Activated naive CD4-positive, alpha-beta T cell treated with anti-CD3 and anti-CD28 coated beads, Interleukin-2, amount 50 U/mL, for 72 hours (primary cell): Measurements from ENCODE around the gene NDRG3. TPM values are rescaled to one million over a fixed set of nuclear protein-coding genes. Genes with fewer than 3 reads are reported as not detected.
A peak's percentile ranks its signal among the peaks of the same experiment; 100 is the strongest.

Source experiments
- ATAC-seq, 2 donors: fragments of 150-1000 bp; cut with Tn5 transposase; 2 replicates each; pipeline ENCODE4 v1.10.0; 2021; ENCODE audit warnings: mild to moderate bottlenecking in 2 of 2, moderate library complexity in 2 of 2
- DNase-seq, 2 donors: peaks; one replicate each; pipeline ENCODE4 v3.0.0; 2021 to 2022; ENCODE audit warnings: low spot score in 2 of 2
- H3K27ac Mint-ChIP-seq, 2 donors: one replicate each; pipeline ENCODE4 v1.8.0; 2022; ENCODE audit warnings: mild to moderate bottlenecking in 2 of 2, mixed read lengths in 2 of 2
- H3K36me3 Mint-ChIP-seq, 2 donors: one replicate each; pipeline ENCODE4 v1.8.0; 2022; ENCODE audit warnings: mixed read lengths in 2 of 2
- H3K9me3 Mint-ChIP-seq, 2 donors: one replicate each; pipeline ENCODE4 v1.8.0; 2022; ENCODE audit warnings: mixed read lengths in 2 of 2
- total RNA-seq, 2 donors: library from RNA; stranded (reverse); gene quantifications; one replicate each; pipeline ENCODE4 v1.2.3, GENCODE V29; 2022

Gene NDRG3
- 10 to 100 TPM; 28.8 to 42.1 TPM for total RNA-seq

DNA sequence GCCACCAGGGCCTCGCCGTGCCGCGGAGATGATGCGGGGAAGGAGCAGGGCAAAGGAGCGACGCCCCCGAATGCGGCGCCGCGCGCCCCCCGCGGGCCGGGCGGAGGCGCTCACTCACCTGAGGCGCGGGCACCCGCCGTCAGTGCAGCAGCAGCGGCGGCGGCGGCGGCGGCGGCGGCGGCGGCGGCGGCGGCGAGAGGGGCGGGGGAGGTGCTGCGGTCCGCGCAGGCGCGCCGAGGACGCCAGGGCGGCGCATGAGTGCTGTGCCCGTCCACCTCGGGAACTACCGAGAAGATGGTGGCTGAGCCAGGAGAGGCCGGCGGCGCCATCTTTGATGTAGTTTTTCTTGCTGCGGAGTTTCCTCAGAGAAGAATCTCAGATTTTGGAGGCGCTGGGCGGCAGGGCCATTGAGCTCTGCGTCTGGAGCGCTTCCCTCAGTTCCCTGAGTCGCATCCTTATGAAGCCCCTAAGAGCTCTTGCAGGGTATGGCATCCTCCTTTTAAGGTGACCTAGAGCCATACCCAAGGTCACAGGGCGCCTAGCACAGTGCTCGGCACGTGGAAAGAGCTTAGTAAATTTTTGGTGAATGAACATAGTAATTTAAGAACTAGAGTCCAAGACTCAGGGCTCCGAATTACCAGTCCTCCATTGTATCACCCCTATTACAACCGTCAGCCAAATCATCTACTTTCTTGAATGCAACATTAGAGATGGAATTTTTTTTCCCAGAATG lies at the start of gene NDRG3:
Gene NDRG3 (minus strand): TSS at position 164 of the 733 bp plus-strand sequence. CDS start 24,355 bp downstream, outside the sequence.
- Mint-ChIP-seq H3K9me3 (no peaks in the 10 kb centered on the region), H3K27ac (peak within 1 kb of the TSS; percentile 89 to 92), H3K36me3 (peaks cover 0 to 8% of the 10 kb centered on the region in 2 donors)
- ATAC-seq = peak; percentile 98 to 99
- peak; percentile 85 to 92 for DNase-seq

DNA sequence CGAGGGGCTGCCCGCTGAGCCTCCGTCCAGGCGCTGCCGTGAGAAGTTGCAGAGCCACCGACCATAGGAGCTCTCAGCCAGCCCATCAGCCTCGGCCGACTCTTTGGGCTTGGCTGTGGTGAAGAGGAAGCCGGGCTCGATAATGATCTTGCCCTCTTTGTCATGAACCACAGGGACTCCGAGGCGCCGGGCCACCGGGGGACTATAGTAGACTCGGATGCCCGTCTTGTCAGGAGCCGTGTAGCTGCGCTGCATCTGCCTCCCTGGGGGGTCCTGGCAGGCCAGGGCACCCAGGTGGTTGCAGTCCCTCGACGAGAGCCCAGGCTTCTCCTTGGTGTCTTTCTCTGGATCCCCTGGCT lies 48.2 kb upstream of the NDRG3 start:
- DNase-seq = no peak
- no peak for ATAC-seq

DNA sequence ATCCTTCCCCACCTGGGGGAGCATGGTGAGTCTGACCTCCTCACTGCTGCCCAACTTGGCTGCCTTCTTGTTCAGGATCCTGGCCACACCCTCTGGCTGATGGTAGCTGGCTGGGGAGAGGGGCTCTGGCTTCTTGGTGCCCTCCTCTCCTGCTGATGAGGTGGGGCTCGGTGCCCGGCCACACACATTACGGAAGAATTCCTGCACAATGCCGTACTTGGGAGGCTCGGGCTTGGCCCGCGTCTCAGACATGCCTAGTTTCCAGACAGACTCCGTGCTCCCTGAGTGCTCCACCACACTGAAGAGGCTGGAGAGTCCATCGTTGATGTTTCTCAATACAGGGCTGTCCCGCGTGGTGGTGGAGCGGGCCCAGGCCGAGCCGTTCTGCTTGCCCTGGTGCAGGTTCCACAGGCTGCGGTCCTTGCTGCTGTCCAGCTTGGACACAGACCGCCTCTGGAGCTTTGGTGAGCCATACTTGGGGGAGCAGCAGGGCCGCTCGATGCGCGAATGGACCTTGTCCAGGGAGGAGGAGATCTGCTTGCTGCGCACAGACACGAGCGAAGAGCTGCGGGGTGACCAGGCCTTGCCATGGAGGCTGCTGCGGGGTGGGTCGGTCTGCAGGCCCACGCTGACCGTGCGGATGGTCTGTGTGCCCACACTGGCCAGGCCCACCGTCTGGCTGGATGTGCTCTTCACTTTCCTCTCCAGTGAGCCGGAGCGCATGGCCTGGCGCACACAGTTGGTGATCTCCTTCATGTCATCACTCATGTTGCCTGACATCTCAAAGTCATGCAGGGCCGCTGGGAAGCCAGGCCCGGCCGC lies 47.6 kb upstream of the NDRG3 start:
- H3K9me3 Mint-ChIP-seq = no peaks in the 10 kb centered on the region
- ATAC-seq (no peak), DNase-seq (no peak)
- H3K27ac Mint-ChIP-seq = no peak overlapping the region
- no peaks in the 10 kb centered on the region for H3K36me3 Mint-ChIP-seq

More for the DNA sequence above, 48.2 kb upstream of the NDRG3 start:
- Mint-ChIP-seq H3K9me3 (no peaks in the 10 kb centered on the region), H3K36me3 (no peaks in the 10 kb centered on the region), H3K27ac (no peak overlapping the region)

DNA sequence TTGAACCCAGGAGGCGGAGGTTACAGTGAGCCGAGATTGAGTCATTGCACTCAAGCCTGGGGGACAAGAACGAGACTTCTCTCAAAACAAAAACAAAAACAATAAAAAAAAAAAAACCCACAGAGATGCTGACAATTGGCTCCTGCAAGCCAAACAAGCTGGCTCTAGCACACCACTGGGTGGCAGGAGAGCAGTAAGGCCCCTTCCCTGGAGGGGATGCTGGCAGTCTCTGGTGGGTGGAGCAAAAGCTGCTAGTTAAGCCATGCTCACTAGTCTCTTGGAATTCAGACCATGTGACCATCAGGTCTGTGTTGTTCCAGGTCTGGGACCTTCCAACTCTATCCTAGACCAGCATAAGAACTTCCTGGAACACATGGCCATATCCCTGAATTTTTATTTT lies 46.5 kb upstream of the NDRG3 start:
- DNase-seq (no peak), ATAC-seq (no peak)
- Mint-ChIP-seq H3K36me3 (no peaks in the 10 kb centered on the region), H3K27ac (no peak overlapping the region), H3K9me3 (no peaks in the 10 kb centered on the region)

DNA sequence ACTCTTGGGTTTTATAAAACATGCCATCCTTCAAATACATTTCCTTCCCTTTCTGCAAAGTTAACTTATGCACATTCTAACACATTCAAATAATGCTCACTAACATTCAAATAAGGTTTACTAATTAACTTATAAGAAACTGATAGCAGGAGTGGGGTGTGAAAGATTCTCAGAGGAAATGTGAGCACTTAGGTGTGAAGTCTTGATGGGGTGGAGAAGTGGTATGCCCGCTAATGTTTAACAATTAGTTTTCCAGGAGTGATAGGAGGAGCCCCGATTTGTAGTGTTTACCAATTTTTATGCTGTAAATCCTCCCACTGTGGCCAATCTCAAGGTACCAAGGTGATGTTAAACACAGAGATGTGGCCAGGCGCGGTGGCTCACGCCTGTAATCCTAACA lies 46.0 kb upstream of the NDRG3 start:
- no peak for DNase-seq
- no peak overlapping the region for H3K27ac Mint-ChIP-seq
- H3K36me3 Mint-ChIP-seq = no peaks in the 10 kb centered on the region
- ATAC-seq = no peak
- no peaks in the 10 kb centered on the region for H3K9me3 Mint-ChIP-seq

DNA sequence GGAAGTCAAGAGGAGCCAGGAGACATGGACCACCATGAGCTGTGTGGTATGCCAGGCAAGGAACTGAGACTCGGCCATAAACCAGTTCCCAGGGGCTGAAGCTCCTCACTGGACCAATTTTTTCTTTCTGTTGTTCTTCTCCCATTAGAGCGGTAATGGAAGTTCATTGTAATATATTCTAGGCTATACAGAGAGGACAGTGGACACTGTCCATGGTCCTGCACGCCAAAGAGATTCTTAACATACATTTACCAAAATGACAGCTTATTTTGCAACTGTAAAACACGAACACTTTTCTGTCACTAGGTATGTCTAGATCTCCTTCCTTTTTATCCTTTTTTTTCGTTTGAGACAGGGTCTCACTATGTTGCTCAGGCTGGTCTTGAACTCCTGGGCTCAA lies 40.8 kb upstream of the NDRG3 start:
- no peak for DNase-seq
- ATAC-seq = no peak
- H3K27ac Mint-ChIP-seq = no peak overlapping the region
- H3K36me3 Mint-ChIP-seq = no peaks in the 10 kb centered on the region
- no peaks in the 10 kb centered on the region for H3K9me3 Mint-ChIP-seq

DNA sequence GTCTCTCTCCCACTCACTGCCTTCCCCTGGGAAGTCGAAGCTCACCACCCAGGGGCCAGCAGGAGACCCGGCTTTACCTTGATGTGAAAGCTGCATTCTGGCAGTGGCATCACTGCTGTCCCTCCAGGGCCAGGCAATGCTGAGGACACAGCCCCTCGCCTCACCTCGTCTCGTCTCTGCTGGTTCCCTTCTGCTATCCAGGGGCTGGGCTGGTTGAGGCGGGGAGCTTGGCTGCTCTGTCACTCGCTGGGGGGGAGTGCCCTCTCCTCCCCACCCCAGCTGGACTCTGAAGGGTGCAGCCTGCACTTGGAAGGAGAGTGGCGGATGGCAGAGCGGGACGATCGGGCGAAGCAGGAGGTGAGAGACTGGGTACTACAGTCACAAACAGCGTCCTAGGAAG lies 40.4 kb upstream of the NDRG3 start:
- Mint-ChIP-seq H3K27ac (no peak overlapping the region), H3K9me3 (no peaks in the 10 kb centered on the region), H3K36me3 (no peaks in the 10 kb centered on the region)
- ATAC-seq (no peak), DNase-seq (no peak)

DNA sequence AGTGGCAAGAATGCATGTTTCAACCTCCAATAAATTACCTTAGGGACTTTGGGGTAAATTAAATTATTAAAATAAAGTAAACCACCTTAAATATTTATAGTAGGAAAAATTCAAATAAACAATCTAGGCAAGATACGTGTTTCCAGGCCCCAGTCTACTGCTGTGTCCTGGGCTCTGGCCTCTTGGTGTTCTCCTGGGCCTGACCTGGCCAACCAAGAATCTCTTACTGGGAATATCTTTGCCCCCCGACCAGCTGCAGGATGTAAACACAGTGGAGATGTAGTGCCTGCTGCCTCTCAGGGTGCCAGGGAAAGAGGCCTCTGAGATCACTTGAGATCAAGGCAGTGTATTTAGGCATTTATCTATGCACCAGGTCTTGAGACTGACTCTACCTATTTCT lies 39.4 kb upstream of the NDRG3 start:
- Mint-ChIP-seq H3K36me3 (no peaks in the 10 kb centered on the region), H3K27ac (no peak overlapping the region), H3K9me3 (no peaks in the 10 kb centered on the region)
- ATAC-seq = no peak
- DNase-seq = no peak

DNA sequence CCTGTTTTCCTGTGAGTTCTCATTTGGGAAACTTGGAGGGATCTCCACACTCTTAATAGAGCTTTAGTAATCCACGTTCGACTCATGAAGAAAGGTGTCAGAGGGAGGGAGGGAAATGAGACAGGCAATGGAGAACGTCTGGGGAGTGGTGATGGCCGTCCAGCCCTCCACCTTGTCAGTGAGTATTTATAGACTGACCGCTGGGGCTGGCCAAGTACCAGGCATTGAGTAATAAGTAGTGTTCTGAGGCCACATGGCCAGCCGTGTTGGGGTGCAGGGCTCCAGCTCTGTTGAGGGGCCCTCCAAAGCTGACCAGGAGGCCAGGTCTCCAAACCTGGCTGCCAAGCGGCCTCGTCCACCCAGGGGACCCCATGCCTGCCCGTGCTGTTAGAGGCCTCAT lies 39.0 kb upstream of the NDRG3 start:
- ATAC-seq (no peak), DNase-seq (no peak)
- Mint-ChIP-seq H3K27ac (no peak overlapping the region), H3K36me3 (no peaks in the 10 kb centered on the region), H3K9me3 (no peaks in the 10 kb centered on the region)

DNA sequence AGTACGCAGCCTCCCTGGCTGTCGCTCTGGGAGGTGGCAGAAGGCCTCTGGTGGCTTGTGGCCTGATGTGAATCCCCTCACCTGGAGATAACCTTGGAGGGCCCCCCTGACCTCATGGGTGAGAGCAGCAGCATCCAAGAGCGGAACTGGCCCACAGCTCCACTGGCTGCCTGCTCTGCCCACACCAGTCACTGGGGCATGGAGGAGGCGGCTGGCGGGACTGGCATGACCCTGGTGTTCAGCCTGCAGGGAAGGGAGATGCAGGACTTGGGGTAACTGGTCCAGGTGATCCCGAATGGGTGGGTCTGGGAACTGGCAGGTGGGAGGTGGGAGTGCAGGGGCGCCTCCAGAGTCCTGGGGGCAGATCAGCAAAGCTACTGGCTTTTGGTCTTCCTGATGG lies 38.2 kb upstream of the NDRG3 start:
- no peaks in the 10 kb centered on the region for H3K36me3 Mint-ChIP-seq

DNA sequence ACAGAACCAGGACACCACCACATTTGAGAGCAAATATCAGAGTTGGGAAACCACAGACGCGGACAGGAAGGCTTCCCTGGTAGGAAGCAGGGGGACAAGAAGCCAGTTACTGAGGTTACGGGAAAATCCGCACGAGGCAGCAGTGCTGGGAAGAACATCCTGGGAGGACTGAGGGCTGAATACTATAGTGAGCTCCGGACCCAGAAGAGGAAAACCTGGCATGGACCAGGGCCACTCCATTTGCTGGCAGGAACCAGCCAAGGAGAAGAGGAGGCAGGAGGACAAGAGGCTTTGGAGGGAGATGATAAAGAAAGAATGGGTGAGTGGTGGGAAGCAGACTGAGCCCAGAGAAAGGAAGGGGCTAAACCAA lies 33.8 kb upstream of the NDRG3 start:
- no peak for ATAC-seq
- H3K36me3 Mint-ChIP-seq = no peaks in the 10 kb centered on the region
- no peaks in the 10 kb centered on the region for H3K9me3 Mint-ChIP-seq
- no peak for DNase-seq
- H3K27ac Mint-ChIP-seq = peak overlapping the region in 1 of 2 donors; percentile 64

More for the DNA sequence above, 38.2 kb upstream of the NDRG3 start:
- H3K9me3 Mint-ChIP-seq = no peaks in the 10 kb centered on the region
- DNase-seq = no peak
- no peak for ATAC-seq
- H3K27ac Mint-ChIP-seq = no peak overlapping the region

DNA sequence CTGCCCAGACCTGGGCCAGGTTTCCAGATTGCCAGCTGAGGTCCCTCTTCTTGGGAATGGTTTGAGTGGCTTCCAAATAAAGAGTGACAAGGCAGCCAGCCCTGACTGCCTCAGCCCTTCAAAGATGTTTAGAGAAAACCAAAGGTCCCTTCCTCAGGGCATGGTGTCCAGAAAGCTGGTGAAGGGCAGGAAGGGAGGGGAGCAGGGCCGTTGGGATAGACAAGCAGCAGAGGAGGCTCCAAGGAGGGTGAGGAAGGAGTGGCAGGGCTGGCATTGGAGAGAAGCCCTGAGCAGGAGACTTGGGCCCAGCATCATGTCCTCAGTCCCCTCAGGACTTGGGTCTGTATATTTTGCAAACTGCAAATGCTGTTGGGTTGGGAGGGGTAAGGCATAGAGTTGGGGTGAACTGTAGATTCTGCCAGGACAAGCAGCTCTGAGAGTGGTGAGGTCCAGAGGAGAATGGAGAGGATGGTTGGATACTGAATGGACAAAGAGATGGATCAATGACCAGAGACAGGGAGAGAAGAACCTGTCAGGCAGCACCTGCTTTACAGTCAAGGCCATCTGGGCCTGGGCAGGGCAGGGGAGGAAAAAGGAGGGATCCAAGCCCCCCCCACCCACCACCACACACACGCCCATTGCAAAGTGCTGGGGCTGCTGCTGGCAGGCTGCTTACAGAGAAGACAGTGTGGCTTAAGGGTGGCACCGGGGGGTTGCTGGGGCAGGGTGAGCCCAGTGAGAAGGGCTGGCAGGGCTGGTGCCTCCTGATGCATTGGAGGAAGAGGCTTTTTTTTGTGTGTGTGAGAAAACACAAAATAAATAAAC lies 33.2 kb upstream of the NDRG3 start:
- no peak for ATAC-seq
- no peaks in the 10 kb centered on the region for H3K36me3 Mint-ChIP-seq
- H3K9me3 Mint-ChIP-seq = no peaks in the 10 kb centered on the region
- DNase-seq = no peak
- peak overlapping the region in 1 of 2 donors; percentile 64 for H3K27ac Mint-ChIP-seq

DNA sequence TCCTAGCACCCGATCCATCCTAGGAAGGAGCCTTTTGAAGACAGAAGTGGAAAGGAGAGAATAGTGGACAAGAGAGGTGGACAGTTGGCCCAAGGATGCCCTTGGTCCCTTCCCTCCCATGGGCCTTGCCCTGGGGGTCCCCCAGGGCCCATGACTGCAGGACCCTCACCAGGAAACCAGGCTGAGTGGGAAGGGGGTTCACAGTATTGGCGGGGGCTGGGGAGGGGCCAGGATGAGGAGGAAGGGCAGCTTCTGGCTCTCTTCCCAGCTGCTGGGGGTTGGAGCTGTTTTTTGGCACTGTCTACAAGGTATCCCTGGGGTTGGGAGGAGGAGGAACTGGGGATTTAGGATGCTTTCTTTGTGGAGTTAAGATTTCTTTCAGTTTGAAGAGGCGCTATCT lies 31.7 kb upstream of the NDRG3 start:
- H3K36me3 Mint-ChIP-seq = peaks cover 0 to 7% of the 10 kb centered on the region in 2 donors
- no peak for ATAC-seq
- no peak overlapping the region for H3K27ac Mint-ChIP-seq
- DNase-seq = no peak
- no peaks in the 10 kb centered on the region for H3K9me3 Mint-ChIP-seq

DNA sequence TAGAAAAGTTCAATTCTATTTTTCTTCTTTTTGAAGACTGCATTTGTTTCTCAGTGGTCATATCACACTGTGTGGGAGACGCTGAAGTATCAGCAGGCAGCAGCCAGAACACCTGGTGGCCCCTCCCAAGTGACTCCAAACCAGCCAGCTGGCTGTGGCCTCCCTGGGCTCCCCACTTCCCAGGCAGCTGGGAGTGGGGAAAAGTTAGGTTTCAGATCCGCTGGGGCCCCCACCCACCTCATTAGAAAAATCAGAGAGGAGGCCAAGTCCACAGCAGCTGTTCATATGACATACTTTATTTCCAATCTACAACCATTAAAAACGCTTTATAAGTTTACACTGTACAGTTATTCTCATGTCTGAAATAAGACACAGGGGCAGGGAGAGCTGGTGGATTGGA lies 31.3 kb upstream of the NDRG3 start:
- ATAC-seq (no peak), DNase-seq (no peak)
- no peaks in the 10 kb centered on the region for H3K9me3 Mint-ChIP-seq
- peaks cover 0 to 7% of the 10 kb centered on the region in 2 donors for H3K36me3 Mint-ChIP-seq
- H3K27ac Mint-ChIP-seq = no peak overlapping the region

DNA sequence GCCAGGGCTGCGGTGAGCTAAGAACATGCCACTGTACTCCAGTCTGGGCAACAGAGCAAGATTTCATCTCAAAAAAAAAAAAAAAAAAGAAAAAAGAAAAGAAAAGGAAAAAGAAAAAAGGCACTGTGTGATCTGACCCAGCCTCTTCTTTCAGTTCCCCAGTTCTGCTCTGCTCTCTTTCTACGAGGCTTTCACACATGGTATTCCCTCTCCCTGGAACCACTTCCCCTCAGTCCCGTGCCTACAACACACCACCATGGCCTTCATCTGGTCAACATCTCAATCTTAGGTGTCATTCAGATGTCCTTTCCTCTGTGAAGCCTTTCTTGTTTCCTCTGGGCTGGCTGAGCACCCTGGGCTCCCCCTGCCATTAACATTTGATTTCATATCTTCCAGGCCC lies 29.9 kb upstream of the NDRG3 start:
- peak overlapping the region in 1 of 2 donors; percentile 1 for H3K27ac Mint-ChIP-seq
- DNase-seq = no peak

DNA sequence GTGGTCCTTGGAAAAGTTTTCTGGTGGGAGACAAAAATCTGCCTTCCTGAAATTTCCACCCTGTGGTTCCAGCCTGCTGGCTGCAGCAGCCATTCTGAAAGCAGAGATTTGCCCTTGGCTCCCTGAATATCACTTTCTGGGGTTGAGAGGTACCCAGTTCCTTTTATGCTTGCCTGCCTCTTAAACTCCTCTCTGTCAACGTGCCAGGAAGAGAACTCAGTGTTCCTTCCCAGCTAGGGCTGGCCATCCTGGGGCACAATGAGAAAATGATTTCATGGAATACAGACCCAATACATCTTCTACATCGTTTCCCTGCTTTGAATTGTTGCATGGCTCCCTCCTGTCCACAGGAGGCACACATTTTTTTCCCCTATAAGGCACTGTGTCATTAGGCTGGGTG lies 29.3 kb upstream of the NDRG3 start:
- DNase-seq (no peak), ATAC-seq (no peak)
- Mint-ChIP-seq H3K36me3 (peaks cover 6 to 7% of the 10 kb centered on the region in 2 donors), H3K9me3 (no peaks in the 10 kb centered on the region), H3K27ac (peak overlapping the region in 1 of 2 donors; percentile 92)

More for the DNA sequence above, 29.9 kb upstream of the NDRG3 start:
- H3K36me3 Mint-ChIP-seq = peaks cover 3 to 7% of the 10 kb centered on the region in 2 donors
- H3K9me3 Mint-ChIP-seq = no peaks in the 10 kb centered on the region
- ATAC-seq = no peak
